Activated T-cell treated with anti-CD3 and anti-CD28 coated beads, Interleukin-2, amount 50 U/mL, for 1 hour (primary cell): ENCODE results near the gene RHOU.

Experiments
- DNase-seq: peaks from one replicate; pipeline ENCODE4 v3.0.0-alpha.2; 2020

Gene RHOU

GRCh38 chr1:228739826-228740225, 4.5 kb downstream of the RHOU start:
- DNase-seq, result no peak

- DNase-seq, result no peak
Observed at GRCh38 chr1:228740543-228741317, 5.5 kb downstream of the RHOU start.

GRCh38 chr1:228742281-228742860, 7.1 kb downstream of the RHOU start:
- no peak for DNase-seq

GRCh38 chr1:228743405-228743804, 8.1 kb downstream of the RHOU start:
- no peak for DNase-seq

GRCh38 chr1:228744356-228744755, 9.1 kb downstream of the RHOU start:
- no peak for DNase-seq

GRCh38 chr1:228744918-228745317, 9.6 kb downstream of the RHOU start:
- DNase-seq, result no peak

- DNase-seq, result no peak
Observed at GRCh38 chr1:228745497-228745896, 10.2 kb downstream of the RHOU start.

GRCh38 chr1:228747301-228747935, 12.1 kb downstream of the RHOU start:
- DNase-seq, result no peak

GRCh38 chr1:228748029-228748428, 12.8 kb downstream of the RHOU start:
- DNase-seq, result no peak

GRCh38 chr1:228748431-228748830, 13.2 kb downstream of the RHOU start:
- DNase-seq, result no peak

GRCh38 chr1:228749765-228750164, 14.5 kb downstream of the RHOU start:
- DNase-seq, result no peak

GRCh38 chr1:228750915-228751314, 15.6 kb downstream of the RHOU start:
- DNase-seq, result no peak

GRCh38 chr1:228751360-228752098, 16.2 kb downstream of the RHOU start:
- DNase-seq, result no peak

GRCh38 chr1:228752258-228752657, 17.0 kb downstream of the RHOU start:
- no peak for DNase-seq

- no peak for DNase-seq
Observed at GRCh38 chr1:228752675-228753265, 17.5 kb downstream of the RHOU start.

- DNase-seq, result no peak
Observed at GRCh38 chr1:228753287-228753686, 18.0 kb downstream of the RHOU start.

GRCh38 chr1:228753786-228754360, 18.6 kb downstream of the RHOU start:
- DNase-seq, result no peak

GRCh38 chr1:228754646-228755268, 19.5 kb downstream of the RHOU start:
- DNase-seq, result no peak

GRCh38 chr1:228755800-228756199, 20.5 kb downstream of the RHOU start:
- no peak for DNase-seq

GRCh38 chr1:228756457-228756856, 21.2 kb downstream of the RHOU start:
- no peak for DNase-seq

- no peak for DNase-seq
Observed at GRCh38 chr1:228758447-228758846, 23.2 kb downstream of the RHOU start.

- no peak for DNase-seq
Observed at GRCh38 chr1:228760979-228761378, 25.7 kb downstream of the RHOU start.
